ENCODE results near the gene PRKAR2A.

GRCh38 chr3:48708481-48708889 lies 139.2 kb downstream of the PRKAR2A start:
- TF ChIP-seq POLR2A (IDR thresholded peaks at IDR 0.05) (no peak), CTCF (IDR thresholded peaks at IDR 0.05) (no peak), EP300 (IDR thresholded peaks at IDR 0.05) (no peak)

Data from upper lobe of left lung (tissue), 4 donors.